NCI-H2107 treated with DMSO at 0.1 percent for 48 hours (cell line): ENCODE results near the gene ATP10B.

ENCODE experiments used
- DNase-seq: peaks from one replicate; lab custom pipeline; 2025; ENCODE audit not compliant: unreplicated experiment; lab: John Stamatoyannopoulos, UW

ATP10B gene

DNA sequence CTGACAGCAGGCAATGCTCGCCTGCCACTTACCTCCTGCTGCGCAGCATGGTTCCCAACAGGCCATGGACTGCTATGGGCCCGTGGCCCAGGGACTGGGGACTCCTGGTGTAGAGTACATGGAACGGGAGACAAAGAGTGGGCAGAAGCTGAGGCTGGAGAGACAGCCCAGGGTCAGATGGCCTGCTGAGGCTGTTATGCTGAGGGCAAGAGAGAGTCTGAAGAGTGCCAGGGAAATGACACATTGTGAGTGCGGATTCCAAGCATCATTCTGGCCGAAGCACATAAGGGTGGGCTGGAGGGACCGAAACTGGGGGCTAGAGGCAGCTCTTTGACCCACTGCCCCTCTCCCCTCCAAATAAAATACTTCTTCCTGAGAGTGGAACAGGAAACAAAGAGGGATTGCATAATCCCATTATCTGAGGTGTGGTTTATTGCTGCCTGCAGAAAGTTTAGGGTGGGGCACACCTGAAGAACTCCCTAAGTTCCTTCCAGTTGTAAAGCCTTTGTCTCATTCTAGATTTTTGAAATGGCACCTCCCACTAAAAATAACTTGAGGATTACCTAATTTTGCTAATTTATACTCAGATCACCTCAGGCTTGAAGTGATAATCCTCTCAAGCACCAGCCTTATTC, 158.1 kb downstream of the ATP10B start:
- no peak for DNase-seq

GRCh38 chr5:160692271-160692670, 159.7 kb downstream of the ATP10B start:
- no peak for DNase-seq

DNA sequence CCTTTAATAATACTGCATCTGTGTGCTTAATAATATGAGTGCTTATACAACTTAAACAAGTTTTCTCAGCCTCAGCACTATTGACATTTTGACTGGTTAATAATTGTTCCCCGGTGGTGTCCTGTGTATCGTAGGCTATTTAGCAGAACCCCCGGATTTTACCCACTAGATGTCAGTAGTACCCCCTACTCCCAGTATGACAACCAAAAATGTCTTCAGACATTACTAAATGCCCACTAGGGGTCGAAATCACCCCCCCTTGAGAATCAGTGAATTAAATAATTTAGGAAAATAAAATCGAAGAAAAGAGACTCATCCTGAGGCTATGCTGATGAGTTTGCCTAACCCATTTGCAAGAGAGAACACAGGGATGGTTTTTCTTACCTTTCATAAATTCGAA, 166.3 kb downstream of the ATP10B start:
- DNase-seq: no peak

- DNase-seq: no peak
Observed at GRCh38 chr5:160685219-160685618, 166.8 kb downstream of the ATP10B start.

DNA sequence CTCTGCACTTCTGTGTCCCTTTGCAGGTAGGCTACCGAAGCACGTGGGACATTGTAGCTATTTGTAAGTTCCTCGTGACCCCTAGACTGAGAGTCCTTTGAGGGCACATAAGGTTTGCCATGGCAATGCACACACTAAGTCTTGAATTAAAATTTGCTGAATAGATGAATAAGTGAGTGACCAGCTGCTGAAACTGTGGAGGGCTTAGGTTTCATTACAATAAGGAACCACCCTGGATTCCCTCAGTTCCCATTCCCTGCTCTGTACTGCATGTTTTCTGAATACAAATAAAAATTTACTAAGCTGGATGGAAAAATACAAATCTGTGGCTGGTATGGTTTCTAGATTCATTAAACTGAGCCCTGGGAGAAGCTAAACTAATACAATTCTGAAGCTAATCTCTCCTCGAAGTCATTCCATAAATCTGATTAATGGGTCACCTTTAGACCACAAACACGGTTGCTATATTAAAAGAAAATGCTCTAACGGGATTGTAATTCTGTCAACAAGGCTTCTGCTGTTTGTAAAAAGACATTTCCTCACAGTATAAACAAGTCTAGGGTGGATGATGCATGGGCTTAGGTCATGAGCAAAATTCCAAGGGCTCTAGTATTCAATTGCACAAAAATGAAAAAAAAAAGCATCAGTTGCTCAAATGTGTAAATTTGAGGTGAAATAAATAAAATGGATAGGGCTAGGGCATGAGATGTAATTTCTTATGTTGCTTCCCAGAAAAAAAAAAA, 172.3 kb downstream of the ATP10B start:
- no peak for DNase-seq

DNA sequence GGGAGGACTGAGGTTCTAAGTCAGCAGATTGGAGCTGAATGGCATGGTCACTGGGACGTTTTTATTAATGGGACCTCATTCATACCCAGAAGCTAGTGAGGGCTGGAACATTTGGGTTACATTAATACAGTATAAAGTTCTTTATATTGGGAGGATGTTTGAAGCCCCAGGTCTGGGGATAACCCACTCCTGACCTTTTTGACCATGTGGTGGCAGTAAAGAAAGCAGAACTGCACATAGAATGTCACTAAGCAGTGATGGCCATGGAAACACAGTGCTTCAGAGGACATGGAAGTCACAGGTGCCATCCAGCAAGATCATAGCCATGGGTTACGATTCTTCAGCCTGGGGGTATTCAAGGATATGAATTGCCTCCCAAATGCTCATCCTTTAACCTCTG, 176.0 kb downstream of the ATP10B start:
- DNase-seq: no peak

GRCh38 chr5:160674901-160675300, 177.1 kb downstream of the ATP10B start:
- DNase-seq: no peak

DNA sequence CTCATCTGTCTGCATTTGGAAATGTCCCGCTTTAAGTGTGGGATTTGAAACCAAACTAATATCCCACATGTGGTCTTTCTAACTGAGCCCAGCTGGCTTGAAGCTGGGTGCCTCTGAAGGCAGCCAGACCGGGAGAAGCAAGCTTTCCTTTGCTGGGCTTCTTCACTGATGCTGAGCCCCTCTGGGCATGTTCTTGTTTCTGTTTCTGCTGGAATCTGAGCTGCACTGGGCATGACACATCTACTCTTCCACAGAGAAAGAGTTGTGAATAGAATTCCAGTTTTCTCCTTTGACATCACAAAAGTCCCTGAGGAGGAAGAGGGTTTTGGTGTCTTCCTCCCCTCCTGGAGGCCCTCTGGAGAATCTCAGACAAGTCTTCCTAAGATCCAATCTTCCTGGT, 179.5 kb downstream of the ATP10B start:
- no peak for DNase-seq

- DNase-seq: no peak
Observed at GRCh38 chr5:160668356-160668755, 183.7 kb downstream of the ATP10B start.

DNA sequence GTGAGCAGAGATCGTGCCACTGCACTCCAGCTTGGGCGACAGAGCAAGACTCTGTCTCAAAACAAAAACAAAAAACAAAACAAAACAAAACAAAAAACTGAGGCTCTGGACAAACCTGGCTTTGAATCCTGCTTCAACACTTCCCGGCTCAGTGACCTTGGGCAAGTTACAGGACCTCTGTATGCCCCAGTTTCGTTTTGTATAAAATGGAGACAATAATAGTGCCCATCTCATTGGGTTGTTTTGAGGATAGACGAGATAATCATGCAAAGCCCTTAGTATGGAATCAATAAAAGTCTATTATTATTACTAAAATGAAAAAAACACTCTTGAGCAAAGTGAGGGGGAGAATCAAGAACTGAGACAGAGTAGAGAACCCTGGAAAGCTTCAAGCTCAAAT, 184.9 kb downstream of the ATP10B start:
- DNase-seq: no peak

DNA sequence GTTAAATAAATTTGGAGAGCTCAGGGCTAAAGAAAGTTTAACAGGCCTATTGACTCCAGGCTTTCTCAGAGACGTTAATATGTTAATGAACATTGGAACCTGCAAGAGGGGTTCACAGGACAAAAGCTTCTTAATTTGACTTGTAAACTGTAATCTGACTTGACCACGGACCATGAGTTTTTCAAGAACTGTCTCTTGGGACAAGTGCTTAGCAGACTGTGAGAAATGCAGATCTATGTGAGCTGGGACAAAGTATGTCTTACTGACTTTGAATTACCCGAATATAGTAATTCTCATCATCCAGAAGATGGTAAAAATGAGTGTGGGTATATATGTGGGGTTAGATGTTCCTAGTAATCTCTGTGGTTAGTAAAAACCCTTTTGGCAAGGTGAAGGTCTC, 186.6 kb downstream of the ATP10B start:
- DNase-seq: no peak

DNA sequence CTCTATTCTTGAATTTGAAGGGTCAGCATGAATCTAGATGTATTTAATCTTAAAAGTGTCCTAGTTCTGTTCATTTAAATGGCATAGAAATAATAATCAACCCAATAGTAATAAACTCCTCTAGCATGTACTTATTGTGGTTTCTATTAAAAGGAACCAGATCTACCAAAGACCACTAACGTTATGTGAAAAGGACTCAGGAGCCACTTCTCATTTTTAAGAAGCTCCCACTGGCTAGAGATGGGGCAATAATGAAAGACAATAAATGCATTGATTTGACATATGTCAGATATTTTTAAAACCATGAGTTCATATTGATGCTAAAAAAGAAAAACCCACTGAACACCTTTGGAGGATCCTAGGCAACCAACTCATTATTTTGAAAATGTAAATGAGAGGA, 191.9 kb downstream of the ATP10B start:
- no peak for DNase-seq

- no peak for DNase-seq
Observed at GRCh38 chr5:160657622-160658458, 194.2 kb downstream of the ATP10B start.

DNA sequence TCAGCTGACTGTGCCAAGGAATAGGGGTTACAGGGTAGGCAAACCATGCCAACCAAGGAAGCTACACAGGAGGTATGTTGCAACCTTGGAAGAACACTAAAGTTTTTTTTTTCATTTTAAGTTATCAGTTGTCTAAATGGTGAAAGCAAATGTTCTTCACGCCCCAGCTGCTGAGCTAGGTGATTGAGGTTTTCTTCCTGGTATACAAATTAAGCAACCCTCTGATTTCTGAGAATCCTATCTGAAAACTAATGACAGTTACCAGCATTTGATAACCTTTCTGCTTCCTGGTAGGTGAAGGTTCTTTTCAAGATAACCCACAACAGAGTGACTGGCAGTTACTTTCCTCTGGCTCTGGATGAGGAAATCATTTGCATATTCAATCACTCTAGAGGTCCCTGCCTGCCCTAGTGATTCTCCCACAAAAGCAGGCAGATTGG, 194.9 kb downstream of the ATP10B start:
- no peak for DNase-seq

DNA sequence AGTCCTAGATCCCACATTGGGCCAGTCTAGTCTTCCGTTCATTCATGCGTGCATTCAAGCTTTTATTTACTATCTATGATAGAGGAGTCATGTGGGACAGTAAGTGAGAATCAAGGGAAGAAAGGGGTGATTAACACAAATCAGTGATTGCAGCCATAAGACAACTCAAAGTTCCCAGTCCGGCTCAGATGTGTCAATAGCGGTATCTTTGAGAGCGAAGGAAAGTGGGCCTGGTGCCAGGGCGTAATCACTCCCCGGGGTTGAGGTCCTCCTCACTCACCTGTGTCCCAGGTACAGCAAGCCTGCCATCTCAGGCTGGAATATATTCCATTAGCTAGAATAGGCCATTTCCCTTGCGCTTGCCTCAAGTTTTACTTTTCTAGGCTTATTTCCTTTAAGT, 196.3 kb downstream of the ATP10B start:
- DNase-seq: no peak

DNA sequence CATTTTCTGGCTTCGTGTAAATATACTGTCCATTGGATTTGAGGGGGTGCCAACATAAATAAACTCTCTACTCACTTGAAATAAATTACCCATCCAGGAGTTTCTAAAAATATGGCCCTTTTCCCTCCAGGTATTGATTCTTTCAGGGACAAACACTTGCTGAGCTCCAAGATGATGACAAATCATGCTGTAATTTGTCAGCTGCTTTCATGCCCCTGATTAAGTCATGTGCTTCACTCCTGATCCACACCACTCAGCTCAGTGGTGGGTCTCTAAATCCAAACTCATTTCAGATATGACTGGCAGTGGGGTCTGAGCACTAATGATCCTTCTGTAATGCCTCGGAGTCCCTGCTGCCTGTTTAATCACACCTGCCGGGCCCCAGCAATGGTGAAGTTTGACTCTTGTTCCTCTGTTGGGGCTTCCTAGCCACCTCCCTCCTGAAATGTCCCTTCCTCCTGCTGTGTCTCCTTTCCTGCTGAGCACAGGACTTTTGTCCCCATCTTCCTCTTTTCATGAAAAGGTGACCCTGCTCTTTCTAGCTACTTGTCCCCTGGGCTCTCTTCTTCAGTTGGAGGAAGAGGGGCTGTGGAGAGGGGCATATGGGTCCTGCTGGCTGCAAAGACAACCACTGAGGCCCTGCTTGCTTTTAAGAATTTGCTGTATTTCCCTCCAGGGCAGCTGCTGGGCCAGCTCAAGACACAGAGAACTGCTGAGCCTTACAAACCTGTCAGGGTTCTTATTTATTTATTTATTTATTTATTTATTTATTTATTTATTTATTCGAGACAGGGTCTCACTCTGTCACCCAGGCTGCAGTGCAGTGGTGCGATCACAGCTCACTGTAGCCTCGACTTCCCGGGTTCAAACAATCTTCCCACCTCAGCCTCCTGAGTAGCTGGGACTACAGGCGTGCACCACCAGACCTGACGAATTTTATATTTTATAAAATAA, 200.0 kb downstream of the ATP10B start:
- peak; percentile 20 for DNase-seq

DNA sequence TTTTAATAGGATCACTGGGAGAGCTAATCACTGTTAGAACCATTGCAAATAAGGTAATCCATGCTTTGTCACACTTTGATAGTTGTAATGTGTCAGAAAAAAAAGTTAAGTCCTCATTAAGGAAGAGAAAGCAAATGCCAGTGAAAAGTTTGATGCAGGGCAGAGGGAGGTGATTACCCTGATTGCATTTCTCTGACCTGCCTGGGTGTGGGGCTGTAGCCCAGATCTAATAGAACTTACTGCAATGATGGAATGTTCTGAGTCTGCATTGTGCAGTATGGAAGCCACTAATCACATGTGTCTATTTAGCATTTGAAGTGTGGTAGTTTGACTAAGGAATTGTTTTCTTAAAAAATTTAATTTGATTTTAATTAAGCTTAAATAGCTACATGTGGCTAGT, 202.7 kb downstream of the ATP10B start:
- DNase-seq: no peak

- no peak for DNase-seq
Observed at GRCh38 chr5:160646033-160646432, 206.0 kb downstream of the ATP10B start.

- DNase-seq: no peak
Observed at GRCh38 chr5:160643616-160644240, 208.3 kb downstream of the ATP10B start.

GRCh38 chr5:160641405-160641804, 210.6 kb downstream of the ATP10B start:
- DNase-seq: no peak
